ENCODE results near the gene GSTM3.
"Not testable (repeated sequence)": the region's sequence is repeated elsewhere in the genome, so short reads cannot be mapped to it uniquely, and the experiment has no call there.

Gene GSTM3

DNA sequence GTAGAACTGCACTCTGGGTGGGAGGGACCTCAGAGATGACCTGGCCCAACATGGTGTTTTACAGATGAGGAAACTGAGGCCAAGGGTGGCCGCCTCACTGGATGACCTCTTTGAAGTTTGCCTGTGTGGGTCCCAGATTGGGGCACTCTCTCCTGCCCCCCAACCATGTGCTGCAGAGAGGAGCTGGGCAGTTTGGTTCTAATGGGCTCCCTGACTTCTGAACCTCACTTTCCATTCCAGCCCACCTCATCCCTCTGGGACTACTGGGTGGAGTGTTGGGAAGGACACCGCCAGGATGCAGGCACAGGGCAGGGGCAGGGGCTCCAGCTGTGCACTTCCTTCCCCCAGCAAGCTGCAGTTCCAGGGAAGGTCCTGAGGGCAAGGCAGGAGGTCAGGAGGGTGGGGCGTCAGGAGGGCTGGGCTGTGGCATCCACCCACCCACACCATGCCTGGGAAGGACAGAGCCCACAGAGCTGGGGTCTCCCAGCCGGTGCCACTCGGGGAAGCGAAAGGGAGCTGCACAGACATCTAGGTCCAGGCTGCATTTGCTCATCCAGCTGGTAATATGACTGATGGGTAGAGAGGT, 33.2 kb upstream of the GSTM3 start:
- DNase-seq = no peak

DNA sequence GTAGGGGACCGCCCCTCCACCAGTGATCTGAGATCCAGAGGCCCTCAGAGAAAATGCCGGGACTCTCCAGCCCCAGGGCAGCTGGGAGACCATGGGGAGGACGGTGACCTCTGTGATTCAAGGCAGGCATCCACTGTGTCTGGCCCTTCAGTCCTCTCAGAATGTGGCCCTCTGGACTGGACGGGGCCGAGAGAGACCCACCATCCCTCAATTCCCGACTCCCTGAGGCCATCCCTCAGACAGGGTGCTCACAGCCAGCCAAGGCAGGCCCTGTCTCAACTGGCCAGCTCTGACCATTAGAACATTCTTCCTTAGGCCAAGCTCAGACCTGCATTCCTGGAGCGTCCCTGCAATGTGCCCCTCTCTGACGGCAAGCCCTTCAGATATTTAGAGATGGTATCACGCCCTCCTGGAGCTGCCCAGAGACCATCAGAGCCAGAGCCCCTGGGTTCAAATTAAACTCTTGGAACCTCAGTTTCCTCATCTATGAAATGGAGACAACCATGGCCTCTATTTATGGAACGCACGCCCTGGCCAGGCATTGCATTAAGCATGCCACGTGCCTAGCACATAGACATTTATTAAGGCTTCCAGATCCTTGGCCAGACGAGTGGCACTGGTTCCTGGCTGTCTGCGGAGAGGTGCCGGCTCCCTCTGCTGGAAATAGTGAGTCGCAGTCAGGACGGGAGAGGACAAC, 32.5 kb upstream of the GSTM3 start:
- peak; percentile 84 for DNase-seq

DNA sequence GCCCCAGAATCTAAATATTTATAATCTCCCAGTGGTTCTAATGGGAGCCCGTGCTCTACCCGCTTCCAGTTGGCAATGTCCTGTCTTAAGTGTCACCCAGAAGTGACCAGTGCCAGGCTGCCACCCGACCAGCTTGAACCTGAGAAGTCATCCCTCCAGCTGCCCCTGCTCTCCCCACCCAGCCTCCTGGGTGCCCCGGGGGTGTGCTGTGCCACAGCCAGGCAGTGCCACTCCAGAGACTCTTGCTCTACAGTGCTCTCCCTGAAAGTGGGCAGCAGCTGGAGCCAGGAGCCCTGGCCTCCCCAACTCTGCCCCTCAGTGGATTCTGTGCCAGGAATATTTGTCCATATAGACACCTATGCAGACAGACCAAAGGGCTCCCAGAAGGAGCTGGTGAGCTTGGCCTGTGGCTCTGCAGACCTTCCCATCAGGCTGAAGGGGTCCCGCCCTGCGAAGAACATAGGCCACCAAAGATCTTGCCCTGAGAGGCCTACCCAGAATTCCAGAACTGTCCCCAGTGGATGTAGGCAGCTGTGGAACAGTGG, 31.9 kb upstream of the GSTM3 start:
- DNase-seq = no peak

DNA sequence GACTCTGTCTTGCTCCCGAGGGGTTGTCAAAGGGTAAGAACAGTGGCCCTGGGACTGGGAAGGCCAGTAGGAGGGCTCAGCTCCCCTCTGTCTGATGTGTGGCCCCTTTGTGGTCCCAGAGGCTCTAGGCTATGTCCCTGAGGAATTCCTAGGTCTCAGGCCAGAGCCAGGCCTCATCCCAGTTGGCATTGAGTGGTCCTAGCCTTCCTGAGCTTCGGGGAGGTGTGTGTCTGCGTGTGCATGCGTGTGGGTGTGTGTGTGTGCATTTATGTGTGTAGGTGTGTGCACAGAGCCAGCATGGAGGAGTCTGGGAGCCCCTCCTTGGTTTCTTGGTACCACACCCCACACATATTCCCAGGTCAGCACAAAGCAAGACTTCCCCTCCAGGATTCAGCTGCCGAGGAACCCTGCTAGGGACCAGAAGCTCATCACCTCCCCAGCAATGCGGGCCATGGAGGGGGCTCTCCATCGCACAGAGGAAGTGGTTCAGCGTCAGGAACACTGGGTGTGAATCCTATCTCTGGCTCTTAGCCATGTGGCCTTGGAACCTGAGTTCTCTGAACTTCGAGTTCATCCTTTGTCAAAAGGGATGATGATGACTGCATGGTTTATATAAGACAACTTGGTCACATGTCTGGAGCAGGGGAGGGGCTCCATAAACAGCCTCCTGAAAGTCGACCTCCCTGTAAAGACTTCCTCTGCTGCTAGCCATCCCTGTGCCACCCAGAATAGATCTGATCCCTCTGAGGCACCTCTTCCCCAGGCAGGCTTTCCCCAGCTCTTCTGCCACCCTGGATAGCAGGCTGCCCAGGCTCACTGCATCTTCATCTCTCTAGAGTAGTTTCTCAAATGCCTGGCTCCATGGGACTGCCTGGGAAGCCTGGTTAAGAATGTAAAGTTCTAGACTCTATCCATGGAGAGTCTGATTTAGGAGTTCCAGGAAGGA, 31.1 kb upstream of the GSTM3 start:
- no peak for DNase-seq

DNA sequence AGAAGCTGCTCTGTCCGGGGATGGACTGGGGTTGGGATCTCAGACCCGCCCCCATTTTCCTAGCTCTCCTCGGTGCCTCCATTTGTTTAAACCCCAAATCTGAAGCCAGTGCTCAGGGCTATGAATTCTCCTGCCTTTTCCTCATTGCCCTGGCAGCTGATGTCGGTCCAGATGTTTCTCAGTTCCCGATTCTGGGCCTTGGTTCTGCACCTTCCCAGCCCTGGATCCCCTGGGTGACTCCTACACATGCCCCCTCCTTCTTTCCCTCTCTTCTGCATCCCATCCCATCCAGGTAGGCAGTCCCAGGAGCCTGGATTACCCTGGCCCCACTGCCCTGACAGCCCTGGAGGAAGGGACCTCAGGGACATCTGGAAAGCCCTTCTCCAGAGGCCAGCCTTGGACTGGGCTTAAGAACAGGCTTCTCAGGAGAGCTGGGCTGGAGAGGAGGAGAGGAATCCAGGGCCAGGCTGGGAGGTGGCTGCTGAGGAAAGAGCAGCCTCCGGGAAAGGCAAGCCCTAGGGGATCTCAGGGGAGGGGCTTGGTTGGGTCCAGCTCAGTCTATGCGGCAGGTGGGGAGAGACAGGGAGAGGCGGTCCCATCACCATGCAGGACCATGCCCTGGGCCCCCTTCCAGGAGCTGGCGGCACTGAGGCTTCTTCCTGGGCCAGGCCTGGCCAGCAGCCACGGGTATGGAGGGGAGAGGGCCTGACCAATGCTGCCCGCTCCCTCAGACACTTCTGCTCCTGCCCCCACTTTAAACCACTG, 29.7 kb upstream of the GSTM3 start:
- DNase-seq = no peak

DNA sequence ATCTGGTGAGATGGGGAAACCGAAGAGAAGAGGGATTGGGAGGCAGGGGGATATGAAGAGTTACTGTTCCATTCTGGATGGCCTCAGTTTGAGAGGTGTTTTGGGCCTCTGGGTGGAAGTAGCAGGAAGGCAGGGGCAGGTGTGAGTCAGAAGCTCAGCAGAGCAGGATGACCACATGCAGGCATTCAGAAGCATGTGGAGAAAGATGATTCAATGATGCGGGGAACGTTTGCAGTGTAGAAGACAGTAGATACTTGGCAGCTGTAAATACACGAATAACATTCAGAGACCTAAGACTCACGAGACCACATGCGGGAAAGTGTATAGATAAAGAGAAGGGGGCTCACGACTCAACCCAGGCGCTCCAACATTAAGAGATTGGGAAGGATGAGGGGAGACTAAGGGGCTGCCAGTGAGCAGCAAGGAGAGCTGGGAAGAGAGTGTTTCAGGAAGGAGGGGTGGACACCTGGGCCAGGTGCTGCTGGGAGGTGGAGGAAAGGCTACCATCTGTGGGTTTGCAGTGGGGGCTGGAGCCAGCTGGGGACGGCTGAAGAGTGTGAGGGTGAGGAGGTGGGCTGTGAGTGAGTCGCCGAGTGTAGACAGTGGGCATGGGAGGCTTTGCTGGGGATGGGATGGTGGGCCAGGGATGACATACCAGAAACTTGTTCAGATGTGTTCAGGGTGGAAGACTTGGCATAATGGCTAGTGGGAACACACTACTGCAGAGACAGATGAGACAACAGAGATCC, 28.7 kb upstream of the GSTM3 start:
- DNase-seq = no peak

DNA sequence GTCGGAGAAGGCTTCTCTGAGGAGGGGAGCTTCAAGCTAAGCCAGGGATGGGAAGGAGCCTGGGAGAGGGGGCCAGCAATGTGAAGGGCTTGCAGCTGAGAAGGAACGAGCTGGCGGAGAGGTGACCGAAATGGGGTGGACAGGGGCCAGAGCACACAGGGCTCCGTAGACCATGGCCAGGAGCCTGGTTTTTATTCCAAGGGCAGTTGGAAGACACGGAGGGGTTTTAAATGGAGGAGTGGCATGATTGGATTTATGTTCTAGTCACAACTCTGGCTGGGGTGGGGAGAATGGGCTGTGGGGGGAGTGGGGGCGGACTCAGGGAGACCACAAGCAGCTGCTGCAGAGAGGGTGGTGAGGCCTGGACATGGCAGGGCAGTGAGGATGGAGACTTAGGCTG, 28.0 kb upstream of the GSTM3 start:
- no peak for DNase-seq

DNA sequence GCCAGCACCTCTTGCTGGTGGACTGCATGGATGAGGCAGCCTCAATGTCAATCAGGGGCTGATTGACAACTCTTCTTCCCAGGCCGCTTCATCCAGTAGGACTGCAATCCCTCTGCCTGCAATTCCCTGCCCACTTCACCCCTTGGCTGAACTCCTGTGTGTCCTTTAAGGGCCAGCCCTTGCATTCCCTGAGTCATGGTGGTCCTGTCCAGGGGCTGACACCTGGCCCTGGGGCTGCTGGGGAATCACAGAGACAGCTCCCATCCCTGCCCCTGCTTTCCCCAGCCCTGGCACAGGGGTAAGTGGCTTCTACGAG, 27.5 kb upstream of the GSTM3 start:
- DNase-seq = no peak

DNA sequence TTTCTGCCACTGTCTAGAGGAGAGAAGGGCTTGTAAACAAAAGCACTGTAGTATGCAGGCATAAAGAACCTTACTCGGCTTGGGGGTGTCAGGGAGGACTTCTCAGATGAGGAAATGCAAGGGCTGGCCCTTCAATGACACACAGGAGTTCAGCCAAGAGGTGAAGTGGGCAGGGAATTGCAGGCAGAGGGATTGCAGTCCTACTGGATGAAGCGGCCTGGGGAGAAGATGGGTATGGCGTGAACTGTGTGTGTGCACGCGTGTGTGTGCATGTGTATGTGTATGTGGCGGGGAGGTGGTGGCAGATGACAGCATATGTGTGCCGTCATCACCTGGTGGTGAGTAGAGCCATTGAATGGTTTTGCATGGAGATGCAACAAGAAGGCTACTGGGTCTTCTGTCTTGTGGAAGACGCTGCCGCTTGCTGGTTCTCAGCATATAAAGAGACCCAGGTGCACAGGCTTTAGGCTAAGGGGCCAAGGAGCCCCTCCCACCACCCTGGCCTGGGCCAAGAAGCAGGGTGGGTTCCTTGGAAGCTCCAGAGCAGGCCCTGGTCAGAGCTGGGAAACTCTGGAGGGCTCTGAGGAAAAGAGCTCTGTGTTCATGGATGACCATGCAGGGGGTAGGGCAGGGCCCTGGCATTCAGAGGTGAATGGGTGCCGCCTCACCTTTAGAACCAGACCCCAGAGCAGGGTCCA, 26.9 kb upstream of the GSTM3 start:
- DNase-seq = no peak

DNA sequence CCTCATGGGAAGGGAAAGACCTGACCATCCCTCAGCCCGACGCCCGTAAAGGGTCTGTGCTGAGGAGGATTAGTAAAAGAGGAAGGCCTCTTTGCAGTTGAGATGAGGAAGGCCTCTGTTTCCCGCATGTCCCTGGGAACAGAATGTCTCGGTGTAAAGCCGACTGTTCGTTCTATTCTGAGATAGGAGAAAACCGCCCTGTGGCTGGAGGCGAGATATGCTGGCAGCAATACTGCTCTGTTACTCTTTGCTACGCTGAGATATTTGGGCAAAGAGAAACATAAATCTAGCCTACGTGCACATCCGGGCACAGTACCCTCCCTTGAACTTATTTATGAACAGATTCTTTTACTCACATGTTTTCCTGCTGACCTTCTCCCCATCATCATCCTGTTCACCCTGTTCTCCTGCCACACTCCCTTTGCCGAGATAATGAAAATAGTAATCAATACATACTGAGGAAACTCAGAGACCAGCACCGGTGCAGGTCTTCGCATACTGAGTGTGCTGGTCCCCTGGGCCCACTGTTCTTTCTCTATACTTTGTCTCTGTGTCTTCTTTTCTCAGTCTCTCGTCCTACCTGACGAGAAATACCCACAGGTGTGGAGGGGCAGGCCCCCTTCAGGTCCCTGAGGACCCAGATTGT, 26.3 kb upstream of the GSTM3 start:
- DNase-seq = not testable (repeated sequence)

DNA sequence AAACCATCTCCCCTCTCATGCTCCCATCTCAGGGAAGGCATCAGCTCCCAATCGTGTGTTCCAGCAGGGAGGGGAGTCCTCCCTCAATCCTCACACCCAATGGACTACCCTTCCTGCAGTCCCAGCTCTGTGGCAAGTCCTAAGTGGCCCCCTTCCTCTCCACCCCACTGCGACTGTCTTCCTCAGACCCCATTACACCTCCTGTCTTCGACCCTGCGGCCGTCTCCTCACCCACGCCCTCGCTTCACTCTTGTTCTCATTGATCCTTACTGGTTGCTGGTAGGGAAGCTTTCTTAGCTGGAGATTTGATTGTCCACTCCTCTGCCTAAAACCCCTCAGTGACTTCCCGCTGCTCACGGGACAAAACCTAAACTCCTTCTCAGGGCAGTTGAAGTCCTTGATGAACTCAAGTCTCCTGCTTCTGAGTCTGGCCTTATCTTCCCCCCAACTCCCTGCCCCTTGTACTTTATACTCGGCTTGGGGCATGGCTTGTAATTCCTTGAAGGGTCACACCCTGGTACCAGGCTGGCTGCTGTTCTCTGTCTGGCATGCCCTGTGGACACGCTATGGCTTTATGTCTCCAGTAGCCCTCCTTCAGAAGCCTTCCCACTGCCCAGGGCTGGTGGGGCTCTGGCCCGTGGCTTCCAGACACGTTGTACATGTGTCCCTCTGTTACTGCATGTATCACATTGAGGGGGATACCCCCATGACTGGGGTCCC, 25.2 kb upstream of the GSTM3 start:
- no peak for DNase-seq

DNA sequence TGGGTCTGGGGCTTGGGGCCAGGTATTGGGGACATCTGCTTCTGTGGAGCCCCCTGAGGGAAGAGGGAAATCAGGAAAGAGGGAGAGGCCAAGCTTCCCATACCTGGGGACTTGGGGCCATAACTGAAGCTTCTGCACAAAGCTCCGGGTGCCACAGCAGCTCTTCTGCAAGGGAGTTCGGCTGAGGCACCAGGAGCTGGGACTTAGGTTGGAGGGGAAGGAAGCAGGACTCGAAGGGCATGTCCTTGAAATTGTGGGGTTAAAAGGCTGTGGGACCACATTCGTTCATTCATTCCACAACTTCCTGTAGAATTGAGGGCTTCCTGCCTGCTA, 24.6 kb upstream of the GSTM3 start:
- no peak for DNase-seq

DNA sequence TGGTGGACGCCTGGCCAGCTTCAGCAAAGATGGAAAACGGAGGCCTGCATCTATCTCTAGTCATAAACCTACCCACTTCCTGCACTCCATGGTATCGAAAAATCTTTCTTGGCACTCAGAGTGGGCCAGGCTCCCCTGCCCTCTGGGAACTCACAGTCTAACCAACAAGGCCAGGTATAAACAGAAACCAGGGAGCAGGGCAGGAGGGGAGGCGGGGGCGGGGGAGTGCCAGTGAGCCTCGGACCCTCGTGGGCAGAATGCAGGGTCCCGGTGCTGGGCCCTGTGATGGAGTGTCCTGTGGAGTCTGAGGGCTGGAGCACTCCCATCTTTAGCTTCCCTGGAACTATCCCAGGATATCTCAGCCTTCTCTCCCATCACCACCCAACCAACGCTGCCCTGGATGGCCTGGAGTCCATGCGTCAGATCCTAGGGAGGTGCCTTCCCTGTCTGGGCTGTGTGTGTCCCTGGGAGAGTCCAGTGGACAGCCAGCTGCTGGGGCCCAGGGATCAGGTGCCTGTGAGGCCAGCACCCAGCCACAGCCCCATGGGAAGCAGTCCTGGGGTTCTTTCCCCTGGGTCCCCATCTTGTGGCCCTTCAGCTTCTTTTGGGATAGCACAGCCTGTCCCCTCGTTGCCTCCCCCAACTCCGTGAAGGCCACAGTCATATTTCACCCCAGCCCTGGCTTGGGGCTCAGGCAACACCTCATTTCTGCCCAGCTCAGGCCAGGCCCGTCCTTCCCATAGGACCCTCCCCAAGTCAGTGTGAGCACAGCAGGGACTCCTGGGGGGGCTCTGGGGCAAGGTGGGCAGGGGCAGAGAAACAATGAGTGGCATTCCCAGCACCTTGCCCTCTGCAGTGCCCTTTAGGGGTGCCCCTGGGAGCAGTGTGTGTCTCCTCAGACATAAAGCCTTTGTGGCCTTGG, 24.0 kb upstream of the GSTM3 start:
- no peak for DNase-seq

DNA sequence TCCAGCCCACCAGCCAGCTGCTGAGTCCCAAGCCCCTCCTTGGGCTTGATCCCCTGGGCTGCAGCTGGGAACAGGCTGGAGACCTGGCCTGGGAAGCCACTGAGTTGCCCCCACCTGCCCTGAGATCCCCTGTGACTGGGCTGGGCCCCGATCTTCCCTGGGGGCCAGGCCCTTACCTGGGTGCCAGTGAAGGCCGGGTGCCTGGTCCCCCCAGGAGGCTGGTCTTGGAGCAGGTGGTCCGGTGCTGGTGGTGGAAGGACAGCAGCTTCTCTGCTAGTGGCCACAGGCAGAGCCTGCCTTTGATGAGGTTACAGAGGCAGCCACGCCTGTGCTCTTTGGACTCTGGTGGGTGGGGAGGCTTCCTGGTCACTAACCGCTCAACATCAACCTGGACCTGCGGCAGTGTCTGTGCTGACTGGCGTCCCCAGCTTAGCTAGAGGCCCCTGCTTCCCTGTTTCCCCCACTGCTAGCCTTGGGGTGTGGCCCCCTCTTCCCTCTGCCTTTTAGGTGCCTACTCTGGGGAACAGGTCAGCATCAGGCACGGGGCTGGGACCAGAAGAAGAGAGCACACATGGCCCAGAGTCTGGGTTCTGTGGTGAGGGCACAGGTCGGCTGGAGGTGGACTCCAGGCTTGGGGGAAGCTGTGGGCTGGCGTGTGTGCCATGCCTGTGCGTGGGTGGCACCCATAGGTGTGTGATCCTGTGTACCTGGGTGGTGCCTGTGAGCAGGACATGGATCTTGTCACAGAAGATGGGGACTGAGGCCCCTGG, 23.0 kb upstream of the GSTM3 start, which contains the start of gene EPS8L3:
Gene EPS8L3, minus strand, starts transcription at position 278 of the 770 bp plus-strand sequence. CDS start 2,174 bp downstream, outside the sequence.
- DNase-seq = no peak

DNA sequence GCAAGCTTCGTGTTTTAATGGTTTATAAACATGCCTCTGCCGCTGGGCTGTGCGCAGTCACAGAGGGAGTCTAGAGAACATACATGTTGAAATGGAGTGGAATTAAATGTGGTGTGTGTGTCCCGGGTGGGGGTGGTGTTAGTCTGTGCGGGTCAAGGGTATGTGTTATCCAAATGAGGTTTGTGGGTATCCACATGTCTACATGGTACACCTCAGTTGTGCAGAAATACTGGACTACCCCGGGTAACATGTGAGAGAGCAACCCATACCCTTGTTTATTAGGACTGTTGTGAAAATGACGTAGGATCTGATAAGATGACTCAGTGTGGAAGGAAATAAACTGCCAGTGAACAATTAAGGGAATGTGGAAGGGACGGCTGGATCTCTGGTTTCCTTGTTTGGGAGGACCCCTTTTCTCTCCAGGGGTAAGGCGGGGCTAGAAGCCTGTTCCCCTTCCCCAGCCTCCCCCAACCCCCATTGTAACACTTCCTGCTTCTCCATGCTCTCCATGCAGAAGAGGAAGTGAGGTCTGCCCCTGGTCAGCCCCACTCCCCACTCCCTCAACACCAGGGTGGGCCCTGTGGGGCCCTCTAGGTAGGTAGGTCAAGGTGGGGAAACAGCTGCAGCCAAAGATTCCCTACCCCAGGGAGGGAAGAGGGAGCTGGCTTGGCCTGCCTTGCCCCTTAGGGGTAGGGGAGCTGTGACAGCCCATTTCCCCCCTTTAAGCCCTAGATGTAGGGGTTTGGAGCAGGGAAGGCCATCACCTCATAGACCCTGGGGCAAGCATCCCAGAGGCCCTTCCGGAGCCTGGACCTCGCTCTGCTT, 22.2 kb upstream of the GSTM3 start:
- DNase-seq = no peak

DNA sequence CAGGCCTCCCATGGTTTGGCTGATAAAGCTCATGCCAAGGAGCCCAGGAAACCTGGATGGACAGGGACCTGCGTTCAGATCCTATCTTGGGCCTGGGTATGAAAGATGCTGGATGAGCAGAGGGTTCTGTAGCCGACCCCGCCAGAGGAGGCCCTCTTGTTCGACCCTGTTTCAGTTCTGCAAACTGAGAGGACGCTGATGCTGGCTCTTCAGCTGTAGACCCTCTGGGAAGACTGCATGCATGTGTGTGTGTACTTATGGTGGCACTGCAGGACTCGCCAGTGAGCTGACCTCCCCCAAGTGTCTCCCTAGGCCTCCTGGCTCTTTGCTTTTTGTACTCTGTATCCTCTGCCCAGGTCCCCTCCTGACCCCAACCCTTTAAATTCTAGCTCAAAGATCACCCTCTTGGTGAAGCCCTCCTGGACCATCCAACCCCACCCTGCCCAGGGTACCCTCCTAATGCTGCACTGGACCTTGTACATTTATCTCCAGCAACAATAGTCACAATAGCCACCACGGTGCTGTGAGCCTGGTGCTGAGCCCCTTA, 21.3 kb upstream of the GSTM3 start:
- DNase-seq = no peak

Measured in NCI-H1105 treated with DMSO at 0.1 percent for 48 hours (cell line).